HG02943 (cell line): ENCODE data around the gene TRIM38.
"Not testable (repeated sequence)": the region's sequence is repeated elsewhere in the genome, so short reads cannot be mapped to it uniquely, and the experiment has no call there.

Source experiments
- ATAC-seq: cut with Tn5 transposase; IDR thresholded peaks from one replicate; pipeline ENCODE4 v1.9.1; 2021; ENCODE audit warnings: mild to moderate bottlenecking, low read depth, moderate library complexity; ENCODE audit not compliant: unreplicated experiment

TRIM38 gene, protein sequence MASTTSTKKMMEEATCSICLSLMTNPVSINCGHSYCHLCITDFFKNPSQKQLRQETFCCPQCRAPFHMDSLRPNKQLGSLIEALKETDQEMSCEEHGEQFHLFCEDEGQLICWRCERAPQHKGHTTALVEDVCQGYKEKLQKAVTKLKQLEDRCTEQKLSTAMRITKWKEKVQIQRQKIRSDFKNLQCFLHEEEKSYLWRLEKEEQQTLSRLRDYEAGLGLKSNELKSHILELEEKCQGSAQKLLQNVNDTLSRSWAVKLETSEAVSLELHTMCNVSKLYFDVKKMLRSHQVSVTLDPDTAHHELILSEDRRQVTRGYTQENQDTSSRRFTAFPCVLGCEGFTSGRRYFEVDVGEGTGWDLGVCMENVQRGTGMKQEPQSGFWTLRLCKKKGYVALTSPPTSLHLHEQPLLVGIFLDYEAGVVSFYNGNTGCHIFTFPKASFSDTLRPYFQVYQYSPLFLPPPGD

DNA sequence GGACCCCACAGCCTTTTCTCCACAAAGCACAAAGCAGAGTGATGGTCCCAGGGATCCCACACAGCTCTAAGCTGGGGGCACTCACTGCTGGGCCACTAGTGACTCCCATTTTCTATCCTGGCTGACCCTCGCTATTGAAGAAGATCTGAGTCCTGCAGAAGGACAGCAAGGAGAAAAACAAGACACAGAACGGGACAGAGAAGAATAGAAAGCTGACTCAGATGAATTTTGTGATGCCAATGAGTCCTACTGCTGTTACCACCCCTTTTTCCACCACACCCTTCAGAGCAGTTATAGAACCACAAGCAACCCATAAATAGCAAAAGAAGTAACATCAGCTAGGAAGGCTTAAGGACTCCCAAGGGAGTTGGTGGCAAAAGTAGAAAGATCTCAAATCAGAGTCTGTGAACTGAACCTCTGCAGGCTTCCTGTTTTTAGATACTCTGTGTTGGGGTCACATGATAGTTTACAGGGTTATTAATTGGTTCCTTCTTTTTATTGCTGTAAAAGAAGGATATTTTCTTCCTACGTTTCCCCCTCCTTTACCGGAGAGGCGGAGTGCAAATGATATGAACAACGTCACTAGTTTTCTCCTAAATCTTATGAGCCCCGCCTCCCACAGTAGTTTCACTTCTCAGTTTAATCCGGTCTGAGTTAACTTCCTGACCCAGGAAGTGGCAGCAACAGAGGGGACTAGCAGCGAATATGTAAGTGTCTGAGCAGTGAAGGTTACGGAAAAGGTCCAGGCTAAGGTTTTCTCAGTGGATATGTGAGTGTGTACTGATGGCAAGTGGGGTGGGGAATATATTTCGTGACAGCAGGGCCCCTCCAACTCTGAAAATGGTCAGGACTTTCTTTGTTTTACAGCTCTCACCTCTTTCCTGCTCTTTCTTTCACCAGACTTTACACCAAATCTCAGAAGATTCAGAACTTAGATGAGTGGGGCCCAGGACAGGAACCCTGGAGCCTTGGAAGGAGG, at the start of gene TRIM38:
TRIM38 (plus strand) TSS at position 654 of the 979 bp plus-strand sequence. CDS start 3,721 bp downstream, outside the sequence.
- peak; percentile 72 for ATAC-seq

DNA sequence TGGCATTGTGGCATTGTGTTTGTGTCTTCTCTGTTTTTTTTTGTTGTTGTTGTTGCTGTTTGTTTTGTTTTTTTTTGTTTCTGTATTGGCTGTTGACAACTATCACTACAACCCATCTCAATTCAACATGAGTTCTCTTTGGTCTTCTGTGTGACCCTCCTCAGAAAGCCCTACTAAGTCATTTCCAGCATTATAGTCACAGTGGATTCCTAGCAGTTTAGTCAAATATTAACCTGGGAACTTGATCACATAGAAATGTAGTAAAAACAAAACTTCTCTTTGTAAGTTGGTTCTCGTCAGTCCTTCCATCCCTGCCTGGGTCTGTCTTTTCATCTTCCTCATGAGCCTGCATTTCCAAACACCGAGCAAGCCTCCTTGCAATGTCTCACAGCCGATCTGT, 48.9 kb upstream of the TRIM38 start:
- no peak for ATAC-seq

DNA sequence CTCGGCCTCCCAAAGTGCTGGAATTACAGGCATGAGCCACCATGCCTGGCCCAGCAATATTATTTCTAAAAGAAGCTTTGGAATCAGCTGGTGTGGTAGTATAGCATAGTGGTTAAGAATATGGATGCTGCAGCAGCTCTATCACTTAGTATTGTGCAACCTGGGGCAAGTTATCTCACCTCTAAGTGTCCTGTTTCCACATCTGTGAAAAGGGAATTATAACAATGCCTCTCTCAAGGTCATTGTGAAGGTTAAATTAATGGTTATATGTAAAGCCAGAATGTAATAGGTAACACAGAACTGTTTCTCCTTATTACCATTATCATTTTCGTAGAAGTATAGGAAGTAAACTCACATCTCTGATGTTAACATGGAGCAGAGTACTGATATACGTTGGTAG, 46.3 kb upstream of the TRIM38 start:
- no peak for ATAC-seq

DNA sequence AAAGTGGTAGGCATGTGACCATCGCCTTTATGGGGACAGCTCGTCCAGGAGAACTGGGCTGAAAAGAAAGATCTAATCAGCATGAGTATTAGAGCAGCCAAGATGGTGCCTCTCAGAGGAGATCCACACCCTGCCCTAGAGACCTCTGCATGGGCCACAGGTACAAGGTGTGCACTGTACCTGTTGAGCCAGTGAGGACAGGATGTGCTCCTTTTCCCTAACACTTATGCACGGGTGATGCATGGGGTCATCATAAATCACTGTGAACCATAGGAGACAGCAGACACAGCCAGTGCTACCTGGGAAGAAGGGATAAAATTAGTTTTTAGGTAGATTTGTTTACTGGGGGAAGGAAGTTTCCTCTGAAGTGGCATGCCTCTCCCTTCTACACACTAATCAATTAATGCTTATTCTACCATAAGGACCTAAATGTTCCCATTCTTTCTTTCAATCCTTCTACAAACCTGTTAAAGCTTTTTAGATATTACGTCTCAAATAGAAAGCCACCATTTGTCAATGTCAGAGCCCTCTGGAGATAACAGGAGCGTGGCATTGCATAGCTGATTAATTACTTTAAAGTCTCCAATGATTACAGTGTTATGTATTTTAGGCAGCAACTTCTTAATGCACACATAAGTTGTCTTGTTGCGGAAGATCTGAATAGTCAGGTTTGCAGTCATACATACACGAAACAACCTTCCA, 45.7 kb upstream of the TRIM38 start:
- ATAC-seq = no peak

DNA sequence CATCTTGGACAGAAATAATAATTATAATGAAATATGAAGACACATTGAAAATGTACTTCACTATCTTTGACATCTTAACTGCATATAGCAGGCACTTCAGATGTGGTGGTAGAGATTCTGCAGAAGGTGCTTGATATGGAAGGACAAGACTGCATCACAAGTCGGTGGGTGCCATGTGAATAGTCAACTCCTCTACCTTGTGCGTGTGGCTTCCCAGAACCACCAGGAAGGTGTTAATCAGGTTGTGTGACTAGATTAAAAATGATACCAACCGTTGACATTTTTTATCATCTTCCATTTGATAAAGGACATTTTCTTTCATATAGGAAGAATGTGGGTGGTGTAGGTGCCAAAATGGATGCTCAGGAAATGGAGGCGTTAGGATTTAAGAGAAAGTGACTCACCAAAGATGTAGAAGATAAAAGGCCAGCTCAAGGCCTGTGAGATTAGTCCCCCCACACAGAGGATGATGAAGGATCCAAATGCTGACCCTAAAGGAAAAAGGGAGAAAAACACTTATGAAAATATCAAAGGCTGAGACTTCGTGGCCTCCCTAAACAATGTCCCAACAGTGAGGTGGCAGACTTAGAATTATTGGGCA, 44.4 kb upstream of the TRIM38 start:
- ATAC-seq = no peak

DNA sequence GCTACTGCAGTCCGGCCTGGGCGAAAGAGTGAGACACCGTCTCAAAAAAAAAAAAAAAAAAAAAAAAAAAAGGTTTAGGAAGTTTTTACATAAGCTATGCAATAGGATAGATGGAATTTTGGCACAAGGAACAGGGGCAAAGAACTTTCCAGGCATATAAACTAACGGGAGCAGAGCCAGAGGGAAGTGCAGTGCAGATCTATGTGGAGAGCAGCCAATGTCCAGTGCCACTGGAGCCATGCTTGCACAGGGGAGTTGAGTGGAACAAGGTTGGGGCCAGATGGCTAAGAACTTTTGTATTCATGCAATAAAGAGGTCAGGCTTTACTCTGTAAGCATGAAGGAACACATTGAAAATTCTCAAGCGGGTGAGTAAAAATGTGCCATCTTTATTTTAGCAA, 42.9 kb upstream of the TRIM38 start:
- ATAC-seq = no peak

DNA sequence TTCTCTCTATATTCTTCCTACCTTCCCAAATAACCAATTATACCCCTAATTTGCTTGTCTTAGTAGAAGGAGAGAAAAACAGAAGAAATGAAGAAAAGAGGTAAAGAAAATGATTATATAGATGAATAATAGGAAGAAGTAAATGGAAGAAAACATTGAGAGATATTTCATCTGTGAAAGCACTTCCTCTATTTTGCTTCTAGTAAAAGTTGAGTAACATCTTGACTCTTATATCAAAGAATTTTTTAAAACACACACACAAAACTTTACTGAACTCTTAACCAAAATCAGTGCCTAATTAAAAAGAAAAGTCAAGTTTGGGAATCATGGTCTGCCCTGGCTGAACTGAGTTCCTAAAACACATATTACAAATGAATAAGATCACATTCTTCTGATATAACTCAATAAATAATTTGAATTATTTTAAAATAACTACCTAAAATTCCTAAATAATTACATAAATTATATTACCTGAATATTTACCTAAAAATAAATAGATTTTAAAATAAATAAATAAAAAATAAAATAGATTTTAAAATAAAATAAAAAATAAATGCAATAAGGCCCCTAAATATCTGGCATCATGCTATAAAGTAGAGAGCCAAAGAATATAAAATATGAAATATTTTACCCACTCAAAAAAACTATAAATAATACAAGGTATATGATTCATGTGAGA, 40.9 kb upstream of the TRIM38 start:
- no peak for ATAC-seq

DNA sequence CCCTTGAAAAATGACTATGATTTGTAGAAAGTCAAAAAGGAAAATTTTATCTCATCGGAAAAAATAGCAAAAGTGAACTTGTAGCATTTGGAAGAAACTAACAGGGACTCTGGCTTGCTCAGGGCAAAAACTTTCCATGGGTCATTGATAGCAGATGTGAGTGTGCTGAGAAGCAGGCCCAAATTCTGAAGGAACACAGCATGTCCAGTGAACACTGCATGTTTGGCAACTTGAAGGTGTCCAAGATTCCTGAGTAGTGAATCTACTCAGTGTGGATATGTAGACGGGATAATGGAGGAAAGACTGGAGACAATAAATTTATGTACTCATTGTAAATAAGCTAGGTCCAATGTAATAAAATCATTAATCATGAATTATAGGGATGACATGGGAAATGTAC, 40.3 kb upstream of the TRIM38 start:
- no peak for ATAC-seq

DNA sequence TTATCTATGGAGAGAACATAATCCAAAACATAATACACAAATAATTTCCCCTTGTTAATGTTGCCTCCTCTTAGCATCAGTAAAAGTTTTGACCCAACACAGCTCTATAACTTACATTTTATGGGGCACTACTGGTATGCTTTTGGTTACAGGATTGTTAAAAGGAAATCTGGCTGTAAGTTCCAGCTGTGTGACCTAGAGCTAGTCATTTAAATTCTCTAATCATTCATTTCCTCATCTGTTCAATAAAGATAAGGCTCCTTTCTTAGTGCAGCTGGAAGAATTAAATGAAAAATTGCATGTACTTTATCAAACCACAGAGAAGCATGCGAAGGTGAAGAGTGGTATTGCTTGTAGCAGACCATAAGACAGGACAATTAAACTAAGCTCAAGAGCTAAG, 36.7 kb upstream of the TRIM38 start:
- no peak for ATAC-seq

DNA sequence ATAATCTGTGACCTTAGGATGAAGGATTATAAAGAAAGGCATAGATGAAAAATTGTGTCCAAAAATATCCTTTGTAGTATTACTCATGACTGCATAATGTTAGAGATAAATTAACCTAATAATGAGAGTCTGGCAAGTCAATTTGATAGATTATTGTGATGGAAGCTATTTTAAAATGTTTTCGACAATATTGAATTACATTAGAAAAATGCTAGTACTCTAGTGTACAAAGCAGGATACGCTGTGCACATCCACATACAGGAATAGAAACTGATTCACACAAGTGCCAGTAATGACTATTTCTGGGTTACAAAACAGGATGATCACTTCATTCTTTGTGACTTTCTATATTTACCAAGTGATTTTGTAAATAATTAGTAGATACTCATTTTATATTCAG, 35.4 kb upstream of the TRIM38 start:
- ATAC-seq = no peak

DNA sequence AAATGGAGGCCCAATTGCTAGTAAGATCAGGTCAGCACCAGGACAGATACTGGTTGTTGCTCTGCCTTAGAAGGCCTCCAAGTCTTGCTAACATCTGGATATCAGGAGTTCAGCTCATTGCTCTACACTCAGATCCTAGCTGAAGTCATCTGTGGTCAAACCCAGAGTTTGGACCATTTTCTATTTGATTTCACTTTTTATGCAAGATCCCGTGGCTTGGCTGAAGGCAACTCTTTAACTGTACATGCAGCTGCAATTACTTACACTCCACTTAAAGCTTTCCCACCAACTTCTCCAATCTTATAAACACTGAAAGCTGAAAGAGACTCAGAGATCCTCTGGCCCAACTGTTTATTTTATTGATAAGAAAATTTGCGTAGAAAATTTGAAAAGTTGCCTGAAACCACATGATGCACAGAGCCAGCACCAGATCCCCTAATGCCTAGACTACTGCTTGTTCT, 34.8 kb upstream of the TRIM38 start:
- no peak for ATAC-seq

DNA sequence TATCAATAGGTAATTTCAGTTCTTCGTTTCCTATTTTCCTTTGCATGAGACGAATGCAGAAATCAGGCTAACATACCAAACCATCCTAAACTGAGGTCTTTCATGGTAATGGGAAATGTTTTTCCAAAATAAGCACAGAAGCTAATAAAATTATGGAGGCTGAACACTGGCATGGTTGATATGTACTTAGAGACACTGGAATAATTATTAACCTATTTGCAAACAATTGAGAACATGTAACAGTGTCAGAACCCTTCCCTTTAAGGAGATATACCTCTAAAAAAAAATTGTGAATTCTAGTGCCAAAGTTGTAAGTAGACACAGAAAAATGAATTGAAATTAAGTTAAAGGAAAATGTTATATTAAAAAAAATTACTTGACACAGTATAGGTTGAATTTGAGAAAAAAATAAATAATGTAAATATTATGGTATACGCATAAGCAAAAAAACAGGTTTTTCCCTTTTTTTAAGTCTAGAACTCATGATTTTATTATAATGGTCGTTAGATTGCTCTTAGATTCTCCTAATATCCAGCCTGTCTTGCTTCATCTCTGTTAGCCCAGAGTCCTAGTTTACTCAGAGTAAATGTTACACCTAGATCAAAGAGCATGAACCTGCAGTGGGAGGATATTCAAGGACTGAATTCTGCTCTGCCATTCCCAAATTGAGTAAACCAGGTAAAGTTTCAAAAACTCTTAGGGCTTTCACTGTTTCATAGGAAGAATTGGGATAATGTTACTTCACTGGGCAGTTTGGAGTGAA, 33.9 kb upstream of the TRIM38 start:
- no peak for ATAC-seq

DNA sequence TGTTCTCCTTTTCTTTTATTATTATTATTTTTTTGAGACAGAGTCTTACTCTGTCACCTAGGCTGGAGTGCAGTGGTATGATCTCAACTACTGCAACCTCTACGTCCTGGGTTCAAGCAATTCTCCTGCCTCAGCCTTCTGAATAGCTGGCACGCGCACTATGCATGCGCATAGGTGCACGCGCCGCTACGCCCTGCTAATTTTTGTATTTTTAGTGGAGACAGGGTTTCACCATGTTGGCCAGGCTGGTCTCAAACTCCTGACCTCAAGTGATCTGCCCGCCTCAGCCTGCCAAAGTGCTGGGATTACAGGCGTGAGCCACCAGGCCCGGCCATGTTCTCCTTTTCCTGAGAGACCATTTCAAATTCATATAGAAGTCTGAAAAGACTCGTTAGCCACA, 32.8 kb upstream of the TRIM38 start:
- ATAC-seq = not testable (repeated sequence)

DNA sequence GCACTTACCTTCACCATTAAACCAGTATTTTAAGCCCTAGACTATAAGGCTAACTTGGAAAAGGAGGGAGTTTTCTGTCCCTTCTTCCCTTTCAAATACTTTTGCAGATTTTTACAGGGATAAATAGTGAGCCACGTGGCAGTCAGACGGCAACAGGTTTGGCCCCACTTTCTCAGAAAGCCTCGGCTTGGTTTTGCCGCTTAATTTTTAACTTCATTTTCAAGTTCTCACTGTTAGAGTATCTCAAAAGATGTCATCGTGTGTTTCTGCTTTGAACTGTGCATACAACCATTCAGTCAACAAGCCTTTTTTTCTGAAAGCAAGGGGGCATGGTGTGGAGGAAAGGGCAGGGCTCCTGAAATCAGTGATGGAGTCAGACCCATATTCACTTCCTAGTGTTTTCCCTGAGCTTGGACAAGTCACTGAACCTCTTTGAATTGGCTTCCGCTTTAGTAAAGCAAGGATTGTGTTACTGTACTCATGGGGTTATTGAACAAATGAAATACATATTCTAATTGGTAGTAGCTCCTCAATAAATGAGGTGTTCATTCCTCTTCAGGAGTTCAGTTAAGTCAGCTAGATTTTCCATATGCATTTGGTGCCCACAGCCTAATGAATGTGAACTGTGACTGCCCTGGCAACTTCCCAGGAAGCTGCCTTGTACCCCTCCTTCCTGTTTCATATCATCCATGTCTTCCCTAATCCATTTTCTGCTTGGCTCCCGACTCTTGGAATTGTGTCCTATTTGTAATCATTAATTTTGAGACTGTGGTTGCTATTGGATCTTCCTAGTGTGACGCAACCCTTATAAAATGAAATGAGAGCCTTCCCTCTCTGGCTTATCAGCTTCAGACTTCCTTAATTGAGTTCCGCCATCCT, 31.8 kb upstream of the TRIM38 start, which contains the start of gene SLC17A2:
SLC17A2 (minus strand) TSS at position 160 of the 879 bp plus-strand sequence. CDS start 4,895 bp downstream, outside the sequence.
- no peak for ATAC-seq

DNA sequence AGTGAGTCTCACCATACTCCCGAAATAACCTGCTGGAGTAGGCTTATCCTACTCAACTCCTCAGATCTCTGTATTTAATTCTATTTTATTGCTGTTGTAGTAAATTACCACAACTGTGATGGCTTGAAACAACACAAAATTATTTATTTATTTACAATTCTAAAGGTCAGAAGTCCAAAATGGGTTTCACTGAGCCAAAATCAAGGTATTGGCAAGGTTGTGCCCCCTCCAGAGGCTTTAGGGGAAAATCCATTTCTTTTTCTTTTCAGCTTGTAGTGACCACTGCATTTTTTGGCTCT, 31.2 kb upstream of the TRIM38 start:
- ATAC-seq = no peak

DNA sequence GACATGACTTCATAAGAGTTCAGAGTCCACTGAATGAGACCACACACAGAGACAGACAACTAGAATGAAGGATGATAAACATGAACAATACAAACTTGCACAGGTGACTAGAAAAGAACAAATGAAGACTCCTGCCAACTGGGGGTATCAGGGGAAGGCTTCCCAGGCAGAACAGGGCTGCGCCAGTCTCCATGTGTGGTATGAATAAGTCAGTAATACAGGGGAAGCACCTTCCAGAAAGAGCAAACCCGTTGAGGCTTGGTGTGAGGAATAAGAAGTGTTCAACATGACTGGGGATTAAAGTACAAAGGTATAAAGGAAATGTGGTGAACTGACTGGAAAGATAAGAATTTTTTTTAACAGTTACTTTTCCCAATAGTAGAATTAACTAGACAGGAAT, 28.4 kb upstream of the TRIM38 start:
- ATAC-seq = no peak

DNA sequence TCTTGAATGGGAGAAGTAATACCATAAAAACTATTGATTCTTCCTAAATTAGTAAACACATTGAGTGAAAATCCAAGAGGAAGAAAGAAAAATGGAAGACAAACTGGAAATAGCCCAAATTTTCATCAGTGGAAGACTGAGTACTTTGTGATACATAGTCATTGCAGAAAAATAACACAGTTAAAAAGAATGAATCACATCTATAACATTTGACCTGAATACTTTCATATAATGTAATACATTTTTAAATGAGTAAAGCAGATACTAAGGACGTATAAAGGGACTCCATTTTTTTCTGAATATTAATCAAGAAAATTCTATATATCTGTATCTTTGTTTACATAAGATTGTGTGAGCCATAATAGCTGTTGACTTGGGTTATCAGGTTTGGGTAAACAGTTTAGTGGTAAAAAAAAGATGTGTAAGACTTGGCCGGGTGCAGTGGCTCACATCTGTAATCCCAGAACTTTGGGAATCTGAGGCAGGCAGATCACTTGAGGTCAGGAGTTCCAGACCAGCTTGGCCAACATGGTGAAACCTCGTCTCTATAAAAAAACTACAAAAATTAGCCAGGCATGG, 27.8 kb upstream of the TRIM38 start:
- ATAC-seq = no peak

DNA sequence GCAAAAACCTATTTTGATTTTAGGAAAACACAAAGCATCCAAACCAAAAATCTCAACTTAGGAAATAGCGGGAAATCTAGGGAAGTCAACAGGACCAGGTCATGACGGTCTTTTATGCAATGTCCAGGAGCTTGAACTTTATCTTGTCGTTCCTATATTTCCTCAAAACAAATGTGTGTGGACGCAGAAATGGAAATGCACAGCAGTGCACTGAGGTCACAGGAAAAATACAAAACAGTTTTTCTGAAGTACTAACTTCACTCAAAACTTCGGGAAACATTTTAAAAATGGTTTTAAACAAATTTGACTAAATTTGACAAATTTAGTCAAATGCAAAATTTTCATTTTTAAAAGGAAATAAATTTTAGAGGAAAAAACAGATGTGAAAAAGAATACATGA, 26.6 kb upstream of the TRIM38 start:
- no peak for ATAC-seq
